Measurements from ENCODE around the gene ANKDD1A.

The ANKDD1A gene

GRCh38 chr15:64911311-64912186 is at the start of gene ANKDD1A:
ANKDD1A (plus strand) TSS chr15:64911902; CDS start chr15:64911931, 29 bp downstream.
- DNase-seq: peak; percentile 59

DNA sequence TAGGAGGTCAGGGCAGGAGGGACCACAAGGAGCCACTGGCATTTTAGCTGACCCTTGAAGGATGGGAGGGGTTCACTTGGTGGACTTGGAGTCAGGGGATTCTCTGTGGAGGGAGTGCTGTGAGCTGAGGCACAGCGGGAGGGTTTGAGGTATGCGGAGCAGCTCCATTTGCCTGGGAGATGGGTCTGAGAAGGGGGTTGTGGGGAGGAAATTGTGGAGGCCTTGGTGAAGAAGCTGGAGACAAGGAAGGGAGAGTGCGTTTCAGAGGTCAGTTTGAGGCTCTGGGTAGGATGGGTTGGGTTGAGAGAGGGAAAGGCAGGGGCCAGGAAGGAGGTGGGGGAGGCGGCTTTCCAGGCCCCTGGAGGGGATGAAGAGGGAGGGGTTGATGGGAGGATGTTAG is 49.7 kb upstream of the ANKDD1A start:
- no peak for DNase-seq

DNA sequence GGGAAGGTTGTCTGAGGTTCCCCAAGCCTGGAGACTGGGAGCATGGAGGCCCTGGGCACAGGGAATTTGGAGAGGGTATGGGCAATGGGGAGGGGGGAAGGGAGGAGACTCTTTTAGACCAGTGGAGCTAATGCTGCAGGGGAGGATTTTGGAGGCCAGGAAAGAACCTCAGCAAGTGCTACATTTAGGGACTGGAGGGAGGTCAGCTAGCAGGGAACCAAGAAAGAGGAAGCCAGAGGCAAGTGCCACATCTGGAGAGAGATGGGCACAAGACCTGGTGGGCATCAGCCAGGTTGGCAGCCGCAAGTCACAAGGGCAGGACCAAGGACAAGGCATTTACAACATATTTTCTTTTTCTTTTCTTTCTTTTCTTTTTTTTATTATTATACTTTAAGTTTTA is 49.3 kb upstream of the ANKDD1A start:
- DNase-seq: no peak

DNA sequence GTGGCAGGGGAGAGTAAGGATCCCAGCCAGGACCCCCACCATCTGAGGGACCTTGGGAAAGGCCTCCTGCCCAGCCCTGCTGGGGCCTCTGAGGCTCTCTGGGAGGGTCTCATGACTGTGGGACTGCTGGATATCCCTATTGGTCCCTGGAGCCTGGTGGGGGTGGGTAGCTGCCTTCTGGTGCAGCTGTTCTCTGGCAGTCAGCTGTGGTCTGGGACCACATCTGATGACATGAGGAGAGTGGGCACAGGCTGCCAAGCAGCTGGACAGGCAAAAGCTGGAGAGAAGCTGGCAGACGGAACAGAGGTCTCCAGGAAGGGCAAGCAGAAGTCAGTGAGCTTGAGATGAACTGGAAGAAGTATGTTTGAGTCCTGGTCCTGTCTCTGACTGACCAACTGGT is 47.6 kb upstream of the ANKDD1A start:
- DNase-seq: no peak

- no peak for DNase-seq
Observed at GRCh38 chr15:64865126-64865997, 46.3 kb upstream of the ANKDD1A start.

DNA sequence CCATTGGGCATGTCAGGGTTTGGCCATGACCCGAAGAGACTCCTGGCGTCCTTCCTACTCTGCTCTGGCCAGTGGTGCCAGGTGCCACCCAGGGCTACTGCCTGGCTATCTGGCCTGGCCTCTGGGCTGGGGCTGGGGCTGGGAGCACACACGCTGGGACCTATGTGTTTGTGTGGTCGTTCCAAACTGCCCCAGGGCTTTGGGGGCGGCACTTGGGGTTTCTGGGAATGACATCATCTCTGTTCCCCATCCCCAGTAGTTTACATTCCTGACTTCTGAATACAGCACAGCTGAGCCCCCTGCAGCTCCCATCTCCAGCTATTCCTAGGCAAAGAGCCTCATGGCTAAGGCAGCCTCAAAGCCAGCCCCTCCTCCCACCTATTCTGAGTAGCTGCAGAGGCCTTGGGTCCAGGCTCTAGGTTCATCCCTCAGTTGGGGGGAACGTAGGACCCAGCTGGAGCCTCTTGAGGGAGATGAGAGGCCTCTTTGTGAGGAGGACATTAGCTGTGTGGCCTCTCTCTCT is 45.6 kb upstream of the ANKDD1A start:
- DNase-seq: no peak

DNA sequence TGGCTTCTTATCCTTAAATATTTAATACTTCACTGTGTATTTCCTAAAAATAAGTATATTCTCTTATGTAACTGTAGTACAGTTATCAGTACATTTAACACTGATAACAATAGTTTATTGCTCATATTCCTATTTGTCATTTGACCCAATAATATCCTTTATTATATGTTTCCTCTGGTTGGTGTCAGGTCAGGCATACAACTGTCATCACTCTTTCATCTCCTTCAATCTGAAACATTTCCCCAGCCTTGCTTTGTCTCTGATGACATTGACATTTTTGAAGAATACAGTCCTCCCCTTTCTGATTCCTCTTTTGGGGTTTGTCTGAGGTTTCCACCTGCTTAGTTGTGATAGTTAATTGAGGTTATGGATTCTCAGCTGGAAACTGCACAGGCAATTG is 42.2 kb upstream of the ANKDD1A start:
- DNase-seq: no peak

DNA sequence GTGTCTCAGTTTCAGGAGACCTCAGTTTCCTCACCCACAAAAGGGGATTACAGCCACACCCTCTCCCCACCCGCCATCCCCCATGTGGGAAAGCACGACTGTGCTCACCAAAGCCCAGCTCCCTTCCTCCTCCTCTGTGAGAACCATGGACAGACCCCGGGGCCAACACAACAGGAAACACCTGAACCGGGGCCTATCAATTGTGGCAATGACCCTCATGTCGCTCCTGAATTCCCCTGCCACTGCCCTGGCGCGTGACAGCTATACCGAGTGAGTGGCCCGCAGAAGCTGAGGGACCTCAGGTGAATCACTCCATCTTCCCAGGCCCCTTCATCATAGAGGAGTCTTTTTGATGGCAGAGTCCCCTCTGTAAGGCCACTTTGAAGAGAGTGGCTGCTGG is 41.3 kb upstream of the ANKDD1A start:
- no peak for DNase-seq

GRCh38 chr15:64875641-64876223 is 36.0 kb upstream of the ANKDD1A start:
- DNase-seq: peak; percentile 34

- peak; percentile 43 for DNase-seq
Observed at GRCh38 chr15:64877435-64877834, 34.3 kb upstream of the ANKDD1A start.

GRCh38 chr15:64878705-64879104 is 33.0 kb upstream of the ANKDD1A start:
- no peak for DNase-seq

DNA sequence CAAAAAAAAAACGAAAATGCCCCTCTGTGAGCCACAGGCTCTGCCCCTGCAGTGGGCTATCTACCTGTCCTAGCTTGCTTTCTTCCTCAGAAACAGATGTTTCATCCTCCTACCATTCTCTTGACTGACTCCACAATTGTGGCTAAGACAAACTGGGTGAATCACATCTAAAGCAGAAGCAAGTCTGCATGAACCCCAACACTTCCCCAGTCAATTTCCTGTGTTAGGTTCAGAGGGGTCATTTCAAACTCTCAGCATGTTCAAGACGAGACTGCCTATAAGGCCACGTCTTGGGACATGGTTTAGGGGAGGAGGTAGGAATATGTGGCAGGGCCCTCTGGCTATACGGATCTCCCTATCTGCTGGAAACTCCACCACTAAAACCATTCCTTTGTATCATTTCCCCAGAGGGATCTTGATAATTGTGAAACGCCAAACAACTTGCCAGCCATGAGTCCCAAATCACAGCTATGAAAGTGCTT is 28.6 kb upstream of the ANKDD1A start:
- DNase-seq: peak; percentile 41

GRCh38 chr15:64883997-64884511 is 27.6 kb upstream of the ANKDD1A start:
- peak; percentile 75 for DNase-seq

GRCh38 chr15:64884679-64885078 is 27.0 kb upstream of the ANKDD1A start:
- no peak for DNase-seq

- no peak for DNase-seq
Observed at GRCh38 chr15:64888336-64888735, 23.4 kb upstream of the ANKDD1A start.

- DNase-seq: no peak
Observed at GRCh38 chr15:64891561-64891960, 20.1 kb upstream of the ANKDD1A start.

- no peak for DNase-seq
Observed at GRCh38 chr15:64892847-64893403, 18.8 kb upstream of the ANKDD1A start.

GRCh38 chr15:64893481-64894394 is 18.0 kb upstream of the ANKDD1A start:
- DNase-seq: peak; percentile 96

- peak; percentile 52 for DNase-seq
Observed at GRCh38 chr15:64894395-64895056, 17.2 kb upstream of the ANKDD1A start.

GRCh38 chr15:64895285-64896065 is 16.2 kb upstream of the ANKDD1A start:
- peak; percentile 84 for DNase-seq
